HEK293 (cell line): ENCODE data around the gene FOXP1.

Experiments used
- KLF1 ChIP-seq: fragments of 450-650 bp; formaldehyde crosslinking; IDR thresholded peaks from 2 replicates; pipeline ENCODE4 v1.5.1; 2016; ENCODE audit warnings: missing biosample characterization, missing genetic modification characterization
- SP3 ChIP-seq: fragments of 450-650 bp; formaldehyde crosslinking; IDR thresholded peaks from 2 replicates; pipeline ENCODE4 v1.5.1; 2016; ENCODE audit warnings: missing biosample characterization, missing genetic modification characterization
- ZBTB8A ChIP-seq: fragments of 450-650 bp; formaldehyde crosslinking; IDR thresholded peaks from 2 replicates; pipeline ENCODE4 v1.5.1; 2016; ENCODE audit warnings: missing biosample characterization, missing genetic modification characterization
- ZFHX2 ChIP-seq: fragments of 450-650 bp; formaldehyde crosslinking; conservative IDR thresholded peaks from 2 replicates; pipeline ENCODE4 v1.5.1; 2016; ENCODE audit warnings: missing biosample characterization, missing genetic modification characterization
- ZNF274 ChIP-seq, 2 experiments: fragments of 200-500 bp in 1 of 2; fragments of 450-650 bp in 1 of 2; sonication (Bioruptor generic) in 1 of 2; formaldehyde crosslinking in 1 of 2; IDR thresholded peaks; 2 replicates each; pipeline versions ENCODE4 v1.5.1 to v1.6.1; 2014 to 2016; ENCODE audit warnings: borderline replicate concordance in 1 of 2, inconsistent platforms in 1 of 2, low read length in 1 of 2, missing biosample characterization in 1 of 2, missing genetic modification characterization in 1 of 2
- ZNF629 ChIP-seq: fragments of 450-650 bp; formaldehyde crosslinking; IDR thresholded peaks from 2 replicates; pipeline ENCODE4 v1.5.1; 2017; ENCODE audit warnings: missing biosample characterization, missing genetic modification characterization
- ZNF658 ChIP-seq: fragments of 450-650 bp; formaldehyde crosslinking; IDR thresholded peaks from 2 replicates; pipeline ENCODE4; 2016; ENCODE audit warnings: missing biosample characterization, missing genetic modification characterization
- ZNF777 ChIP-seq: fragments of 450-650 bp; formaldehyde crosslinking; IDR thresholded peaks from 2 replicates; pipeline ENCODE4 v1.5.1; 2017; ENCODE audit warnings: missing biosample characterization, missing genetic modification characterization, borderline replicate concordance
- ZSCAN30 ChIP-seq: fragments of 450-650 bp; IDR thresholded peaks from 2 replicates; pipeline ENCODE4 v1.5.1; 2018; ENCODE audit warnings: missing biosample characterization, mild to moderate bottlenecking, missing genetic modification characterization, moderate library complexity
- TF ChIP-seq, protein P1 (sequence below): fragments of 450-650 bp; formaldehyde crosslinking; IDR thresholded peaks from 2 replicates; pipeline ENCODE4 v1.5.1; 2016; ENCODE audit warnings: missing biosample characterization, missing genetic modification characterization
- TF ChIP-seq, protein P2 (sequence below): fragments of 450-650 bp; formaldehyde crosslinking; IDR thresholded peaks from 2 replicates; pipeline ENCODE4 v1.5.1; 2016; ENCODE audit warnings: missing biosample characterization, missing genetic modification characterization
- TF ChIP-seq, protein P3 (sequence below): fragments of 450-650 bp; formaldehyde crosslinking; IDR thresholded peaks from 2 replicates; pipeline ENCODE4 v1.5.0; 2017; ENCODE audit warnings: missing biosample characterization, missing genetic modification characterization, borderline replicate concordance
- TF ChIP-seq, protein P4 (sequence below): fragments of 450-650 bp; formaldehyde crosslinking; IDR thresholded peaks from 2 replicates; pipeline ENCODE4 v1.5.1; 2016; ENCODE audit warnings: missing biosample characterization, missing genetic modification characterization

DNA sequence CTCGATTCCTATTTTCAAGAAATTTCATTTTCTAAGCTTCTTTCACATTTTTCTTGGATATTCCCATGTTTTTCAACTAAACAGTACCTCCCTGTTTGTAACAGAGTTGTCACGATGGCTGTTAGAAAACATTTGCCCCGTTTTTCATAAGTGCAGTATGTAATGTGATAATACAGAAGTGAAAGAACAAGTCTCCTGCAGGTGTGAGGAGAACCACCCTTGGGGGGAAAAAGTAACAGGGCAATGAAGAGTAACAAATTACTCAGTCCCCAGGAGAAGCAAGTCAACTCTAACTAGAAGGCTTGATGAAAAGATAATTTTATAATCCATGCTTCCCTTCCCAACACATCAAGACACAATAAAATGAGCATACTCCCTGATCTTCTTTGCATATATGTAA lies 493.3 kb downstream of the FOXP1 start:
- TF ChIP-seq, protein P1, sequence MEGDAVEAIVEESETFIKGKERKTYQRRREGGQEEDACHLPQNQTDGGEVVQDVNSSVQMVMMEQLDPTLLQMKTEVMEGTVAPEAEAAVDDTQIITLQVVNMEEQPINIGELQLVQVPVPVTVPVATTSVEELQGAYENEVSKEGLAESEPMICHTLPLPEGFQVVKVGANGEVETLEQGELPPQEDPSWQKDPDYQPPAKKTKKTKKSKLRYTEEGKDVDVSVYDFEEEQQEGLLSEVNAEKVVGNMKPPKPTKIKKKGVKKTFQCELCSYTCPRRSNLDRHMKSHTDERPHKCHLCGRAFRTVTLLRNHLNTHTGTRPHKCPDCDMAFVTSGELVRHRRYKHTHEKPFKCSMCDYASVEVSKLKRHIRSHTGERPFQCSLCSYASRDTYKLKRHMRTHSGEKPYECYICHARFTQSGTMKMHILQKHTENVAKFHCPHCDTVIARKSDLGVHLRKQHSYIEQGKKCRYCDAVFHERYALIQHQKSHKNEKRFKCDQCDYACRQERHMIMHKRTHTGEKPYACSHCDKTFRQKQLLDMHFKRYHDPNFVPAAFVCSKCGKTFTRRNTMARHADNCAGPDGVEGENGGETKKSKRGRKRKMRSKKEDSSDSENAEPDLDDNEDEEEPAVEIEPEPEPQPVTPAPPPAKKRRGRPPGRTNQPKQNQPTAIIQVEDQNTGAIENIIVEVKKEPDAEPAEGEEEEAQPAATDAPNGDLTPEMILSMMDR: no peak
- TF ChIP-seq SP3 (tag by site-specific recombination) (no peak), ZSCAN30 (tag by site-specific recombination) (no peak), ZNF274 (IDR thresholded peaks at IDR 0.05; ENCODE audit: low read length) (no peak), ZNF274 (tag by site-specific recombination; IDR thresholded peaks at IDR 0.05; ENCODE audit: borderline replicate concordance) (no peak), ZNF658 (no peak), ZNF777 (tag by site-specific recombination) (no peak), ZNF629 (tag by site-specific recombination) (no peak), KLF1 (tag by site-specific recombination) (no peak), ZBTB8A (tag by site-specific recombination) (no peak), ZFHX2 (tag by site-specific recombination) (no peak)
- TF ChIP-seq, protein P2, sequence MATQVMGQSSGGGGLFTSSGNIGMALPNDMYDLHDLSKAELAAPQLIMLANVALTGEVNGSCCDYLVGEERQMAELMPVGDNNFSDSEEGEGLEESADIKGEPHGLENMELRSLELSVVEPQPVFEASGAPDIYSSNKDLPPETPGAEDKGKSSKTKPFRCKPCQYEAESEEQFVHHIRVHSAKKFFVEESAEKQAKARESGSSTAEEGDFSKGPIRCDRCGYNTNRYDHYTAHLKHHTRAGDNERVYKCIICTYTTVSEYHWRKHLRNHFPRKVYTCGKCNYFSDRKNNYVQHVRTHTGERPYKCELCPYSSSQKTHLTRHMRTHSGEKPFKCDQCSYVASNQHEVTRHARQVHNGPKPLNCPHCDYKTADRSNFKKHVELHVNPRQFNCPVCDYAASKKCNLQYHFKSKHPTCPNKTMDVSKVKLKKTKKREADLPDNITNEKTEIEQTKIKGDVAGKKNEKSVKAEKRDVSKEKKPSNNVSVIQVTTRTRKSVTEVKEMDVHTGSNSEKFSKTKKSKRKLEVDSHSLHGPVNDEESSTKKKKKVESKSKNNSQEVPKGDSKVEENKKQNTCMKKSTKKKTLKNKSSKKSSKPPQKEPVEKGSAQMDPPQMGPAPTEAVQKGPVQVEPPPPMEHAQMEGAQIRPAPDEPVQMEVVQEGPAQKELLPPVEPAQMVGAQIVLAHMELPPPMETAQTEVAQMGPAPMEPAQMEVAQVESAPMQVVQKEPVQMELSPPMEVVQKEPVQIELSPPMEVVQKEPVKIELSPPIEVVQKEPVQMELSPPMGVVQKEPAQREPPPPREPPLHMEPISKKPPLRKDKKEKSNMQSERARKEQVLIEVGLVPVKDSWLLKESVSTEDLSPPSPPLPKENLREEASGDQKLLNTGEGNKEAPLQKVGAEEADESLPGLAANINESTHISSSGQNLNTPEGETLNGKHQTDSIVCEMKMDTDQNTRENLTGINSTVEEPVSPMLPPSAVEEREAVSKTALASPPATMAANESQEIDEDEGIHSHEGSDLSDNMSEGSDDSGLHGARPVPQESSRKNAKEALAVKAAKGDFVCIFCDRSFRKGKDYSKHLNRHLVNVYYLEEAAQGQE (tag by site-specific recombination): no peak
- TF ChIP-seq, protein P3, sequence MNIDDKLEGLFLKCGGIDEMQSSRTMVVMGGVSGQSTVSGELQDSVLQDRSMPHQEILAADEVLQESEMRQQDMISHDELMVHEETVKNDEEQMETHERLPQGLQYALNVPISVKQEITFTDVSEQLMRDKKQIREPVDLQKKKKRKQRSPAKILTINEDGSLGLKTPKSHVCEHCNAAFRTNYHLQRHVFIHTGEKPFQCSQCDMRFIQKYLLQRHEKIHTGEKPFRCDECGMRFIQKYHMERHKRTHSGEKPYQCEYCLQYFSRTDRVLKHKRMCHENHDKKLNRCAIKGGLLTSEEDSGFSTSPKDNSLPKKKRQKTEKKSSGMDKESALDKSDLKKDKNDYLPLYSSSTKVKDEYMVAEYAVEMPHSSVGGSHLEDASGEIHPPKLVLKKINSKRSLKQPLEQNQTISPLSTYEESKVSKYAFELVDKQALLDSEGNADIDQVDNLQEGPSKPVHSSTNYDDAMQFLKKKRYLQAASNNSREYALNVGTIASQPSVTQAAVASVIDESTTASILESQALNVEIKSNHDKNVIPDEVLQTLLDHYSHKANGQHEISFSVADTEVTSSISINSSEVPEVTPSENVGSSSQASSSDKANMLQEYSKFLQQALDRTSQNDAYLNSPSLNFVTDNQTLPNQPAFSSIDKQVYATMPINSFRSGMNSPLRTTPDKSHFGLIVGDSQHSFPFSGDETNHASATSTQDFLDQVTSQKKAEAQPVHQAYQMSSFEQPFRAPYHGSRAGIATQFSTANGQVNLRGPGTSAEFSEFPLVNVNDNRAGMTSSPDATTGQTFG (tag by site-specific recombination): no peak
- TF ChIP-seq, protein P4, sequence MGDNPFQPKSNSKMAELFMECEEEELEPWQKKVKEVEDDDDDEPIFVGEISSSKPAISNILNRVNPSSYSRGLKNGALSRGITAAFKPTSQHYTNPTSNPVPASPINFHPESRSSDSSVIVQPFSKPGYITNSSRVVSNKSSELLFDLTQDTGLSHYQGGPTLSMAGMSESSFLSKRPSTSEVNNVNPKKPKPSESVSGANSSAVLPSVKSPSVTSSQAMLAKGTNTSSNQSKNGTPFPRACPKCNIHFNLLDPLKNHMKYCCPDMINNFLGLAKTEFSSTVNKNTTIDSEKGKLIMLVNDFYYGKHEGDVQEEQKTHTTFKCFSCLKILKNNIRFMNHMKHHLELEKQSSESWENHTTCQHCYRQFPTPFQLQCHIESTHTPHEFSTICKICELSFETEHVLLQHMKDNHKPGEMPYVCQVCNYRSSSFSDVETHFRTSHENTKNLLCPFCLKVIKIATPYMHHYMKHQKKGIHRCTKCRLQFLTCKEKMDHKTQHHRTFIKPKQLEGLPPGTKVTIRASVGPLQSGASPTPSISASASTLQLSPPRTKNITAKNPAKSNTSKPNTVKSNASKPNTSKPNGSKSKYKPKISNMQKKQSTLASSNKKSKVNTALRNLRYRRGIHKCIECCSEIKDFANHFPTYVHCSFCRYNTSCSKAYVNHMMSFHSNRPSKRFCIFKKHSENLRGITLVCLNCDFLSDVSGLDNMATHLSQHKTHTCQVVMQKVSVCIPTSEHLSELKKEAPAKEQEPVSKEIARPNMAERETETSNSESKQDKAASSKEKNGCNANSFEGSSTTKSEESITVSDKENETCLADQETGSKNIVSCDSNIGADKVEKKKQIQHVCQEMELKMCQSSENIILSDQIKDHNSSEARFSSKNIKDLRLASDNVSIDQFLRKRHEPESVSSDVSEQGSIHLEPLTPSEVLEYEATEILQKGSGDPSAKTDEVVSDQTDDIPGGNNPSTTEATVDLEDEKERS (tag by site-specific recombination): no peak
